ENCODE data around the gene NPAS3.

The NPAS3 gene

GRCh38 chr14:33837943-33838683 lies 899.4 kb downstream of the NPAS3 start:
- Histone ChIP-seq H3K27ac (ENCODE audit: low read length) (no peak overlapping the region), H3K4me1 (ENCODE audit: control insufficient read depth, low read depth, low read length) (peaks cover 10% of the 10 kb centered on the region), H3K4me3 (ENCODE audit: low read length) (no peak overlapping the region), H3K9me3 (ENCODE audit: control insufficient read depth, low read depth, low read length) (no peaks in the 10 kb centered on the region), H3K27me3 (ENCODE audit: control insufficient read depth, insufficient read depth, low read length) (no peaks in the 10 kb centered on the region), H3K36me3 (ENCODE audit: control insufficient read depth, low read depth, low read length) (no peaks in the 10 kb centered on the region), H3K9ac (ENCODE audit: low read length) (no peak overlapping the region)

GRCh38 chr14:33839193-33840076 lies 900.8 kb downstream of the NPAS3 start:
- Histone ChIP-seq H3K9ac (ENCODE audit: low read length) (no peak overlapping the region), H3K4me3 (ENCODE audit: low read length) (no peak overlapping the region), H3K9me3 (ENCODE audit: control insufficient read depth, low read depth, low read length) (no peaks in the 10 kb centered on the region), H3K36me3 (ENCODE audit: control insufficient read depth, low read depth, low read length) (no peaks in the 10 kb centered on the region), H3K27me3 (ENCODE audit: control insufficient read depth, insufficient read depth, low read length) (no peaks in the 10 kb centered on the region), H3K27ac (ENCODE audit: low read length) (no peak overlapping the region), H3K4me1 (ENCODE audit: control insufficient read depth, low read depth, low read length) (peaks cover 10% of the 10 kb centered on the region)

GRCh38 chr14:33840797-33841196 lies 902.1 kb downstream of the NPAS3 start:
- no peaks in the 10 kb centered on the region for H3K36me3 ChIP-seq (ENCODE audit: control insufficient read depth, low read depth, low read length)
- H3K27ac ChIP-seq (ENCODE audit: low read length) = no peak overlapping the region
- H3K9ac ChIP-seq (ENCODE audit: low read length) = no peak overlapping the region
- no peak overlapping the region for H3K4me3 ChIP-seq (ENCODE audit: low read length)
- no peaks in the 10 kb centered on the region for H3K9me3 ChIP-seq (ENCODE audit: control insufficient read depth, low read depth, low read length)
- H3K27me3 ChIP-seq (ENCODE audit: control insufficient read depth, insufficient read depth, low read length) = no peaks in the 10 kb centered on the region
- peaks cover 10% of the 10 kb centered on the region for H3K4me1 ChIP-seq (ENCODE audit: control insufficient read depth, low read depth, low read length)

GRCh38 chr14:33842299-33842698 lies 903.6 kb downstream of the NPAS3 start:
- H3K27me3 ChIP-seq (ENCODE audit: control insufficient read depth, insufficient read depth, low read length) = no peaks in the 10 kb centered on the region

GRCh38 chr14:33844118-33844517 lies 905.4 kb downstream of the NPAS3 start:
- no peaks in the 10 kb centered on the region for H3K27me3 ChIP-seq (ENCODE audit: control insufficient read depth, insufficient read depth, low read length)
- no peak overlapping the region for H3K9ac ChIP-seq (ENCODE audit: low read length)
- no peak overlapping the region for H3K4me3 ChIP-seq (ENCODE audit: low read length)
- no peaks in the 10 kb centered on the region for H3K36me3 ChIP-seq (ENCODE audit: control insufficient read depth, low read depth, low read length)
- no peak overlapping the region for H3K27ac ChIP-seq (ENCODE audit: low read length)
- H3K4me1 ChIP-seq (ENCODE audit: control insufficient read depth, low read depth, low read length) = peaks cover 5% of the 10 kb centered on the region
- no peaks in the 10 kb centered on the region for H3K9me3 ChIP-seq (ENCODE audit: control insufficient read depth, low read depth, low read length)

More at GRCh38 chr14:33842299-33842698, 903.6 kb downstream of the NPAS3 start:
- H3K4me3 ChIP-seq (ENCODE audit: low read length) = no peak overlapping the region
- H3K36me3 ChIP-seq (ENCODE audit: control insufficient read depth, low read depth, low read length) = no peaks in the 10 kb centered on the region
- no peak overlapping the region for H3K9ac ChIP-seq (ENCODE audit: low read length)
- no peaks in the 10 kb centered on the region for H3K9me3 ChIP-seq (ENCODE audit: control insufficient read depth, low read depth, low read length)
- H3K4me1 ChIP-seq (ENCODE audit: control insufficient read depth, low read depth, low read length) = no peaks in the 10 kb centered on the region
- H3K27ac ChIP-seq (ENCODE audit: low read length) = no peak overlapping the region

- Histone ChIP-seq H3K9me3 (ENCODE audit: control insufficient read depth, low read depth, low read length) (no peaks in the 10 kb centered on the region), H3K27me3 (ENCODE audit: control insufficient read depth, insufficient read depth, low read length) (no peaks in the 10 kb centered on the region), H3K4me1 (ENCODE audit: control insufficient read depth, low read depth, low read length) (peaks cover 5% of the 10 kb centered on the region), H3K9ac (ENCODE audit: low read length) (no peak overlapping the region), H3K4me3 (ENCODE audit: low read length) (no peak overlapping the region), H3K27ac (ENCODE audit: low read length) (no peak overlapping the region), H3K36me3 (ENCODE audit: control insufficient read depth, low read depth, low read length) (no peaks in the 10 kb centered on the region)
These were observed 907.6 kb downstream of the NPAS3 start for GRCh38 chr14:33846100-33846824.

- no peak overlapping the region for H3K4me3 ChIP-seq (ENCODE audit: low read length)
- H3K9me3 ChIP-seq (ENCODE audit: control insufficient read depth, low read depth, low read length) = no peaks in the 10 kb centered on the region
- H3K27ac ChIP-seq (ENCODE audit: low read length) = no peak overlapping the region
- peaks cover 12% of the 10 kb centered on the region for H3K4me1 ChIP-seq (ENCODE audit: control insufficient read depth, low read depth, low read length)
- H3K9ac ChIP-seq (ENCODE audit: low read length) = no peak overlapping the region
- H3K27me3 ChIP-seq (ENCODE audit: control insufficient read depth, insufficient read depth, low read length) = no peaks in the 10 kb centered on the region
- H3K36me3 ChIP-seq (ENCODE audit: control insufficient read depth, low read depth, low read length) = no peaks in the 10 kb centered on the region
These were observed 908.4 kb downstream of the NPAS3 start for GRCh38 chr14:33847066-33847465.

- H3K36me3 ChIP-seq (ENCODE audit: control insufficient read depth, low read depth, low read length) = no peaks in the 10 kb centered on the region
- H3K9me3 ChIP-seq (ENCODE audit: control insufficient read depth, low read depth, low read length) = no peaks in the 10 kb centered on the region
- H3K27me3 ChIP-seq (ENCODE audit: control insufficient read depth, insufficient read depth, low read length) = no peaks in the 10 kb centered on the region
- no peak overlapping the region for H3K9ac ChIP-seq (ENCODE audit: low read length)
- H3K4me1 ChIP-seq (ENCODE audit: control insufficient read depth, low read depth, low read length) = peaks cover 21% of the 10 kb centered on the region
- H3K4me3 ChIP-seq (ENCODE audit: low read length) = no peak overlapping the region
- H3K27ac ChIP-seq (ENCODE audit: low read length) = no peak overlapping the region
These were observed 909.3 kb downstream of the NPAS3 start for GRCh38 chr14:33848009-33848408.

GRCh38 chr14:33848706-33849454 lies 910.2 kb downstream of the NPAS3 start:
- peaks cover 21% of the 10 kb centered on the region for H3K4me1 ChIP-seq (ENCODE audit: control insufficient read depth, low read depth, low read length)
- no peaks in the 10 kb centered on the region for H3K9me3 ChIP-seq (ENCODE audit: control insufficient read depth, low read depth, low read length)
- H3K27ac ChIP-seq (ENCODE audit: low read length) = no peak overlapping the region
- H3K27me3 ChIP-seq (ENCODE audit: control insufficient read depth, insufficient read depth, low read length) = no peaks in the 10 kb centered on the region
- H3K4me3 ChIP-seq (ENCODE audit: low read length) = no peak overlapping the region
- no peaks in the 10 kb centered on the region for H3K36me3 ChIP-seq (ENCODE audit: control insufficient read depth, low read depth, low read length)
- H3K9ac ChIP-seq (ENCODE audit: low read length) = no peak overlapping the region

- Histone ChIP-seq H3K9me3 (ENCODE audit: control insufficient read depth, low read depth, low read length) (no peaks in the 10 kb centered on the region), H3K4me1 (ENCODE audit: control insufficient read depth, low read depth, low read length) (peaks cover 21% of the 10 kb centered on the region), H3K9ac (ENCODE audit: low read length) (no peak overlapping the region), H3K27ac (ENCODE audit: low read length) (no peak overlapping the region), H3K4me3 (ENCODE audit: low read length) (no peak overlapping the region), H3K27me3 (ENCODE audit: control insufficient read depth, insufficient read depth, low read length) (no peaks in the 10 kb centered on the region), H3K36me3 (ENCODE audit: control insufficient read depth, low read depth, low read length) (no peaks in the 10 kb centered on the region)
These were observed 910.7 kb downstream of the NPAS3 start for GRCh38 chr14:33849455-33849801.

- Histone ChIP-seq H3K4me3 (ENCODE audit: low read length) (no peak overlapping the region), H3K4me1 (ENCODE audit: control insufficient read depth, low read depth, low read length) (peaks cover 21% of the 10 kb centered on the region), H3K36me3 (ENCODE audit: control insufficient read depth, low read depth, low read length) (no peaks in the 10 kb centered on the region), H3K27ac (ENCODE audit: low read length) (no peak overlapping the region), H3K27me3 (ENCODE audit: control insufficient read depth, insufficient read depth, low read length) (no peaks in the 10 kb centered on the region), H3K9me3 (ENCODE audit: control insufficient read depth, low read depth, low read length) (no peaks in the 10 kb centered on the region), H3K9ac (ENCODE audit: low read length) (no peak overlapping the region)
These were observed 912.1 kb downstream of the NPAS3 start for GRCh38 chr14:33850826-33851225.

Measured in iPS-18a (cell line).